Left cardiac atrium (tissue), 4 donors: ENCODE data around the gene UNC13D. TPM values are rescaled to one million over a fixed set of nuclear protein-coding genes. Genes with fewer than 3 reads are reported as not detected.
"Not testable (repeated sequence)": the region's sequence is repeated elsewhere in the genome, so short reads cannot be mapped to it uniquely, and the experiment has no call there.

Source experiments
- ATAC-seq, 2 donors: fragments of 200-7000 bp; cut with Tn5 transposase; one replicate each; pipeline ENCODE4 v1.9.1; 2020; ENCODE audit warnings: mild to moderate bottlenecking in 2 of 2, moderate library complexity in 2 of 2
- DNase-seq: peaks from one replicate; pipeline ENCODE4 v3.0.0-alpha.2; 2020
- intact Hi-C, 2 donors: fragments of 100-400 bp; cut with DNase I; formaldehyde crosslinking; loops; one replicate each; pipeline versions ENCODE4 v1.14.1 to v1.15.1; 2022 to 2023
- total RNA-seq, 2 donors: library from RNA; stranded (reverse); fragmentation: NEBNext Ultra II Directional; extraction: Animal tissue kit (Norgen Biotek cat#: 25700); gene quantifications; one replicate each; pipeline ENCODE4 v1.2.1, GENCODE V29; 2021
- donor health status: DM: no; HTN: yes; CAD: no.
- donor health status: DM: no; HTN: yes; CAD: no; lungs with severe emphysema.
- donor health status: DM: yes; HTN: yes; CAD: no.
- donor health status: Dilated cardiomyopathy.

Gene UNC13D
- total RNA-seq, 2 donors from 2014 or later, result 22.1 to 34.0 TPM

GRCh38 chr17:75855310-75856061 is 11.3 kb upstream of the UNC13D start, which contains the start of gene WBP2:
Gene WBP2, minus strand, starts transcription at chr17:75855335. Its CDS starts 38 bp downstream, at chr17:75855297.
- intact Hi-C loops, result loop anchor here in 1 of 2 donors (2.0 kb wide), 1 partner anchor 71 kb away; the partner anchor contains the start of gene UNK
- DNase-seq (peak; percentile 99), ATAC-seq (peak; percentile 93 to 95)

- DNase-seq, result peak; percentile 61
- intact Hi-C loops, result loop anchor here in 1 of 2 donors (2.0 kb wide), 1 partner anchor 70 kb away; the partner anchor contains the start of gene UNK
- peak; percentile 18 to 19 for ATAC-seq
Measured at GRCh38 chr17:75854881-75855309, 10.7 kb upstream of the UNC13D start.

GRCh38 chr17:75854101-75854748 is 10.0 kb upstream of the UNC13D start:
- peak in 1 of 2 donors; percentile 24 for ATAC-seq
- intact Hi-C loops, result loop anchor here in 1 of 2 donors (2.0 kb wide), 1 partner anchor 69 kb away; the partner anchor contains the start of gene UNK
- DNase-seq, result no peak

- ATAC-seq, result no peak
- intact Hi-C loops, result no loop called here
- no peak for DNase-seq
Measured at GRCh38 chr17:75853433-75853832, 9.2 kb upstream of the UNC13D start.

GRCh38 chr17:75851693-75851991 is 7.4 kb upstream of the UNC13D start:
- ATAC-seq, intact Hi-C loops, DNase-seq: not testable (repeated sequence)

- ATAC-seq, result no peak
- DNase-seq, result no peak
- intact Hi-C loops, result no loop called here
Measured at GRCh38 chr17:75850928-75851692, 6.9 kb upstream of the UNC13D start.

- DNase-seq (no peak), ATAC-seq (peak in 1 of 2 donors; percentile 9)
- intact Hi-C loops, result loop anchor here in 1 of 2 donors (10.0 kb wide), 1 partner anchor 75 kb away; a partner anchor contains a TSS
Measured at GRCh38 chr17:75849724-75850123, 5.5 kb upstream of the UNC13D start.

GRCh38 chr17:75849279-75849646 is 5.1 kb upstream of the UNC13D start:
- DNase-seq (no peak), ATAC-seq (peak in 1 of 2 donors; percentile 13)
- intact Hi-C loops, result loop anchor here in 1 of 2 donors (10.0 kb wide), 1 partner anchor 74 kb away; a partner anchor contains a TSS

- peak; percentile 25 to 35 for ATAC-seq
- peak; percentile 82 for DNase-seq
- intact Hi-C loops, result loop anchor here in 1 of 2 donors (10.0 kb wide), 1 partner anchor 74 kb away; a partner anchor contains a TSS
Measured at GRCh38 chr17:75848523-75849278, 4.5 kb upstream of the UNC13D start.

- intact Hi-C loops, result loop anchor here in 1 of 2 donors (10.0 kb wide), 1 partner anchor 73 kb away; a partner anchor contains a TSS
- no peak for ATAC-seq
- no peak for DNase-seq
Measured at GRCh38 chr17:75847614-75848522, 3.7 kb upstream of the UNC13D start.

GRCh38 chr17:75846692-75847613 is 2.7 kb upstream of the UNC13D start:
- no peak for DNase-seq
- intact Hi-C loops, result loop anchor here in 1 of 2 donors (10.0 kb wide), 1 partner anchor 72 kb away; a partner anchor contains a TSS
- no peak for ATAC-seq

- DNase-seq (no peak), ATAC-seq (no peak)
- intact Hi-C loops, result loop anchor here in 1 of 2 donors (10.0 kb wide), 1 partner anchor 71 kb away; a partner anchor contains a TSS
Measured at GRCh38 chr17:75845933-75846691, 1.9 kb upstream of the UNC13D start.

GRCh38 chr17:75845058-75845711 is 981 bp upstream of the UNC13D start:
- DNase-seq, result peak; percentile 85
- intact Hi-C loops, result loop anchor here in 1 of 2 donors (10.0 kb wide), 1 partner anchor 70 kb away; a partner anchor contains a TSS
- ATAC-seq, result peak; percentile 68 to 74

GRCh38 chr17:75844530-75845057 is 390 bp upstream of the UNC13D start:
- ATAC-seq (peak; percentile 38 to 67), DNase-seq (no peak)
- intact Hi-C loops, result loop anchor here in 1 of 2 donors (10.0 kb wide), 1 partner anchor 70 kb away; a partner anchor contains a TSS
